Endothelial cell of umbilical vein (primary cell): ENCODE data around the gene CRCP. TPM values are rescaled to one million over a fixed set of nuclear protein-coding genes. Genes with fewer than 3 reads are reported as not detected.
A peak's percentile ranks its signal among the peaks of the same experiment; 100 is the strongest.

Experiments used
- BruUV-seq: library from RNA; stranded (reverse); fragments of 400-500 nt; replicated peaks from 2 replicates; lab custom pipeline; 2021; lab: Mats Ljungman, UMichigan
- CTCF ChIA-PET: fragments of 300-600, 350-600 bp; sonication (Branson Sonifier 250); formaldehyde crosslinking; loops from one replicate; lab custom pipeline; 2021; ENCODE audit warnings: antibody characterized with exemption, inconsistent platforms; lab: Charles Lee
- POLR2A ChIA-PET: fragments of 300-600, 350-600 bp; sonication (Branson Sonifier 250); formaldehyde crosslinking; loops from one replicate; lab custom pipeline; 2021; ENCODE audit warnings: antibody characterized with exemption, inconsistent platforms; lab: Charles Lee
- DNase-seq: peaks from one replicate; pipeline ENCODE4 v3.0.0-alpha.2; 2011; ENCODE audit warnings: low read depth, low spot score
- FAIRE-seq: peaks from 2 replicates; lab custom pipeline; 2011; peaks lifted over from hg19 to GRCh38; lab: Jason Lieb, UNC
- H2AFZ ChIP-seq: 2 replicates; pipeline ENCODE4 v1.6.0; 2012; ENCODE audit warnings: low read depth, low read length, control low read depth, inconsistent platforms
- H3K27ac ChIP-seq: 2 replicates; pipeline ENCODE4 v1.5.1; 2011; ENCODE audit warnings: low read depth, mild to moderate bottlenecking, control low read depth, low read length, moderate library complexity; ENCODE audit not compliant: insufficient read depth
- H3K27me3 ChIP-seq, 2 experiments: 2 replicates each; pipeline versions ENCODE4 v1.6.0 to v1.6.1; 2011; ENCODE audit warnings: low read length in 2 of 2, mixed read lengths in 1 of 2; ENCODE audit not compliant: control insufficient read depth in 2 of 2, insufficient read depth in 2 of 2
- H3K36me3 ChIP-seq, 2 experiments: 2 replicates in 1 of 2; 3 replicates in 1 of 2; pipeline ENCODE4 v1.5.1; 2011; ENCODE audit warnings: low read length in 2 of 2, mild to moderate bottlenecking in 1 of 2, moderate library complexity in 1 of 2; ENCODE audit not compliant: control insufficient read depth in 2 of 2, insufficient read depth in 2 of 2; ENCODE audit errors: extremely low read depth in 1 of 2
- H3K4me1 ChIP-seq: 3 replicates; pipeline ENCODE4 v1.5.1; 2011; ENCODE audit warnings: mild to moderate bottlenecking, low read length; ENCODE audit not compliant: control insufficient read depth, insufficient read depth; ENCODE audit errors: extremely low read depth
- H3K4me2 ChIP-seq: 2 replicates; pipeline ENCODE4 v1.6.1; 2011; ENCODE audit warnings: low read length, control low read depth, mixed read lengths; ENCODE audit not compliant: insufficient read depth
- H3K4me3 ChIP-seq, 3 experiments: fragments of 200-600 bp in 1 of 3; sonication (generic), shearing (Covaris generic) in 1 of 3; replicated peaks in 1 of 3; 2 replicates each; pipeline ENCODE4 v1.5.1; 2011 to 2016; ENCODE audit warnings: control low read depth in 3 of 3, low read length in 3 of 3, mild to moderate bottlenecking in 2 of 3, inconsistent platforms in 1 of 3, low read depth in 1 of 3, moderate library complexity in 1 of 3; ENCODE audit not compliant: insufficient read depth in 1 of 3
- H3K79me2 ChIP-seq: 2 replicates; pipeline ENCODE4 v1.6.0; 2012; ENCODE audit warnings: low read length, inconsistent platforms; ENCODE audit not compliant: control insufficient read depth, insufficient read depth
- H3K9ac ChIP-seq: replicated peaks from 2 replicates; pipeline ENCODE3; 2011; ENCODE audit warnings: low read length, control low read depth; ENCODE audit not compliant: insufficient read depth; ENCODE audit errors: extremely low read depth
- H3K9me1 ChIP-seq: replicated peaks from 3 replicates; pipeline ENCODE4 v1.6.0; 2011; ENCODE audit warnings: mild to moderate bottlenecking, low read length; ENCODE audit not compliant: control insufficient read depth, insufficient read depth; ENCODE audit errors: extremely low read depth
- H3K9me3 ChIP-seq: replicated peaks from 2 replicates; pipeline ENCODE4 v1.5.1; 2012; ENCODE audit warnings: low read length, inconsistent platforms; ENCODE audit not compliant: control insufficient read depth, insufficient read depth
- H4K20me1 ChIP-seq: replicated peaks from 2 replicates; pipeline ENCODE3; 2011; ENCODE audit warnings: mild to moderate bottlenecking, low read length; ENCODE audit not compliant: control insufficient read depth, insufficient read depth; ENCODE audit errors: extremely low read depth
- CTCF ChIP-seq, 2 donors: IDR thresholded peaks; 1 replicate in 1 of 2; 2 replicates in 1 of 2; pipeline ENCODE4 v1.5.1; 2011; ENCODE audit warnings: low read length in 2 of 2, mild to moderate bottlenecking in 2 of 2, moderate library complexity in 2 of 2, control low read depth in 1 of 2, inconsistent platforms in 1 of 2, low read depth in 1 of 2; ENCODE audit not compliant: insufficient read depth in 1 of 2; ENCODE audit errors: extremely low read depth in 1 of 2
- EZH2 ChIP-seq: IDR thresholded peaks from 2 replicates; pipeline ENCODE4 v1.6.1; 2012; ENCODE audit warnings: borderline replicate concordance, low read depth, mild to moderate bottlenecking, moderate library complexity, low read length, inconsistent platforms; ENCODE audit not compliant: severe bottlenecking
- FOS ChIP-seq: IDR thresholded peaks from 2 replicates; pipeline ENCODE4 v1.6.1; 2011; ENCODE audit warnings: mild to moderate bottlenecking, low read length, moderate library complexity, borderline replicate concordance; ENCODE audit not compliant: insufficient read depth
- GATA2 ChIP-seq: IDR thresholded peaks from 2 replicates; pipeline ENCODE4 v1.7.0; 2011; ENCODE audit warnings: low read depth, mild to moderate bottlenecking, moderate library complexity, mixed read lengths, low read length; ENCODE audit not compliant: insufficient read length, insufficient read depth
- JUN ChIP-seq: IDR thresholded peaks from 2 replicates; pipeline ENCODE4 v1.6.1; 2011; ENCODE audit warnings: borderline replicate concordance, low read depth; ENCODE audit not compliant: insufficient read length, insufficient read depth
- MAX ChIP-seq: IDR thresholded peaks from 2 replicates; pipeline ENCODE4 v1.6.1; 2011; ENCODE audit not compliant: insufficient read depth, insufficient read length
- MYC ChIP-seq: IDR thresholded peaks from one replicate; pipeline ENCODE4 v1.6.1; 2011; ENCODE audit warnings: mild to moderate bottlenecking, low read depth, low read length
- POLR2A ChIP-seq: IDR thresholded peaks from 2 replicates; pipeline ENCODE4 v1.6.1; 2012; ENCODE audit warnings: low read depth, mild to moderate bottlenecking, control low read depth, low read length
- POLR2AphosphoS5 ChIP-seq: IDR thresholded peaks from 2 replicates; pipeline ENCODE4 v1.6.1; 2012; ENCODE audit warnings: low read depth, mild to moderate bottlenecking, control low read depth, low read length, moderate library complexity; ENCODE audit not compliant: insufficient read depth
- dilution Hi-C: fragments of 300-500 bp; cut with MboI; formaldehyde crosslinking; loops from one replicate; pipeline ENCODE4 v1.15.0; 2019; ENCODE audit warnings: low sequenced_read_pairs; ENCODE audit not compliant: extremely low pct_ligation_motif_present
- intact Hi-C: fragments of 100-400 bp; cut with micrococcal nuclease; formaldehyde crosslinking; loops from one replicate; pipeline ENCODE4 v1.10.0; 2022
- polyA plus RNA-seq, 4 experiments: library from polyadenylated mRNA; depleted of rRNA in 3 of 4; stranded (reverse) in 3 of 4; unstranded in 1 of 4; fragments of >200 nt; gene quantifications; 2 replicates each; pipeline versions ENCODE4 v1.2.1 to v1.2.3, GENCODE V29; 2011 to 2012; ENCODE audit warnings: missing spikeins in 1 of 4
- total RNA-seq: library from RNA; stranded (reverse); gene quantifications from 2 replicates; pipeline ENCODE4 v1.2.3, GENCODE V29; 2021

CRCP gene
- total and polyA plus RNA-seq, 2 donors (not counting 3 experiments of a cell fraction or from before 2014, with no cell fraction given) = 14.2 to 29.7 TPM

GRCh38 chr7:66118603-66119002 is 4.0 kb downstream of the CRCP start:
- ChIA-PET CTCF (interaction anchor here (0.8 kb wide), 1 partner anchor 23 kb away, joined by 3 read pairs; no protein-coding TSS in a partner anchor), POLR2A (no interaction called here)
- no peak overlapping the region for H3K27ac ChIP-seq

More at GRCh38 chr7:66118603-66119002, 4.0 kb downstream of the CRCP start:
- dilution Hi-C loops = no loop called here
- Histone ChIP-seq H3K4me3 (no peak overlapping the region), H3K4me2 (no peak overlapping the region), H3K9me1 (peaks cover 3% of the 10 kb centered on the region), H3K9ac (no peak overlapping the region), H3K36me3 (peaks cover 0 to 3% of the 10 kb centered on the region in 2 experiments), H3K27me3 (no peaks in the 10 kb centered on the region), H2AFZ (no peak overlapping the region), H3K4me1 (peaks cover 10% of the 10 kb centered on the region), H3K9me3 (no peaks in the 10 kb centered on the region), H4K20me1 (no peaks in the 10 kb centered on the region), H3K79me2 (peaks cover 78% of the 10 kb centered on the region)
- BruUV-seq = no TSS peak
- intact Hi-C loops = loop anchor here (10.0 kb wide), 1 partner anchor 376 kb away; no protein-coding TSS in a partner anchor
- DNase-seq (no peak), FAIRE-seq (peak; percentile 12)
- no peak for TF ChIP-seq GATA2
- TF ChIP-seq MAX = no peak
- no peak for TF ChIP-seq CTCF (IDR thresholded peaks at IDR 0.05; ENCODE audit: extremely low read depth in 1 of 2, insufficient read depth in 1 of 2, low read depth in 1 of 2, low read length in 2 of 2)
- TF ChIP-seq POLR2AphosphoS5 = no peak
- TF ChIP-seq FOS = no peak
- TF ChIP-seq POLR2A = no peak
- TF ChIP-seq EZH2 = no peak
- TF ChIP-seq MYC = no peak
- no peak for TF ChIP-seq JUN
